GM23338 (cell line): ENCODE measurements around the gene PGLYRP2. TPM values are rescaled to one million over a fixed set of nuclear protein-coding genes. Genes with fewer than 3 reads are reported as not detected.

ENCODE experiments used
- ATAC-seq: fragments of 200-7000 bp; cut with Tn5 transposase; 3 replicates; pipeline ENCODE4 v1.9.1; 2020
- DNase-seq: peaks from one replicate; pipeline ENCODE4 v3.0.0-alpha.2; 2015; ENCODE audit warnings: low spot score
- H2AFZ ChIP-seq: fragments of 200-600 bp; sonication (generic); 2 replicates; pipeline ENCODE4 v1.8.0; 2016; ENCODE audit warnings: antibody characterized with exemption, mild to moderate bottlenecking, moderate library complexity
- H3F3A ChIP-seq: fragments of 200-600 bp; sonication (generic); replicated peaks from 2 replicates; pipeline ENCODE4 v1.8.0; 2017; ENCODE audit warnings: antibody characterized with exemption, mixed run types, low read depth
- H3K27ac ChIP-seq: fragments of 200-600 bp; sonication (generic); 2 replicates; pipeline ENCODE4 v1.6.1; 2016; ENCODE audit warnings: low read depth
- H3K27me3 ChIP-seq: fragments of 200-600 bp; sonication (generic); 2 replicates; pipeline ENCODE4 v1.8.0; 2016; ENCODE audit warnings: mild to moderate bottlenecking, mixed run types, moderate library complexity; ENCODE audit not compliant: insufficient read depth
- H3K36me3 ChIP-seq: fragments of 200-600 bp; sonication (generic); 2 replicates; pipeline ENCODE4 v1.8.0; 2016; ENCODE audit warnings: mild to moderate bottlenecking; ENCODE audit not compliant: insufficient read depth
- H3K4me1 ChIP-seq: fragments of 200-600 bp; sonication (generic); 2 replicates; pipeline ENCODE4 v1.8.0; 2016; ENCODE audit warnings: mild to moderate bottlenecking, moderate library complexity; ENCODE audit not compliant: insufficient read depth
- H3K4me2 ChIP-seq: fragments of 200-600 bp; sonication (generic); 2 replicates; pipeline ENCODE4 v1.7.1; 2017; ENCODE audit warnings: mixed run types
- H3K4me3 ChIP-seq: fragments of 200-600 bp; sonication (generic); 2 replicates; pipeline ENCODE4 v1.6.1; 2016; ENCODE audit warnings: mixed run types
- H3K79me2 ChIP-seq: fragments of 200-600 bp; sonication (generic); replicated peaks from 2 replicates; pipeline ENCODE4 v1.8.0; 2017; ENCODE audit warnings: mild to moderate bottlenecking; ENCODE audit not compliant: insufficient read depth
- H3K9me2 ChIP-seq: fragments of 200-600 bp; sonication (generic); 2 replicates; pipeline ENCODE4 v1.8.0; 2017; ENCODE audit not compliant: insufficient read depth
- H4K20me1 ChIP-seq: fragments of 200-600 bp; sonication (generic); replicated peaks from 2 replicates; pipeline ENCODE4 v1.8.0; 2017; ENCODE audit warnings: mild to moderate bottlenecking; ENCODE audit not compliant: insufficient read depth
- H3K27ac Mint-ChIP-seq: 2 replicates; pipeline ENCODE4 v1.8.0; 2020; ENCODE audit warnings: inconsistent platforms, mild to moderate bottlenecking, moderate library complexity, mixed read lengths
- H3K27me3 Mint-ChIP-seq: 3 replicates; pipeline ENCODE4 v1.8.0; 2022; ENCODE audit warnings: low read depth, mild to moderate bottlenecking, moderate library complexity, mixed read lengths, inconsistent platforms; ENCODE audit not compliant: insufficient read depth, poor library complexity
- H3K36me3 Mint-ChIP-seq: 3 replicates; pipeline ENCODE4 v1.8.0; 2021; ENCODE audit warnings: low read depth, mild to moderate bottlenecking, inconsistent platforms, moderate library complexity, mixed read lengths
- H3K4me1 Mint-ChIP-seq: 3 replicates; pipeline ENCODE4 v1.8.0; 2020; ENCODE audit warnings: mild to moderate bottlenecking, inconsistent platforms, mixed read lengths
- H3K4me3 Mint-ChIP-seq: 3 replicates; pipeline ENCODE4 v1.8.0; 2021; ENCODE audit warnings: moderate library complexity, mild to moderate bottlenecking, inconsistent platforms, mixed read lengths
- H3K9me3 Mint-ChIP-seq: 3 replicates; pipeline ENCODE4 v1.8.0; 2020; ENCODE audit warnings: moderate library complexity, mild to moderate bottlenecking, inconsistent platforms, mixed read lengths
- CTCF ChIP-seq, 2 experiments: fragments of 200-600 bp in 1 of 2; sonication (generic) in 1 of 2; conservative IDR thresholded peaks; 2 replicates each; pipeline versions ENCODE4 v1.5.1 to v1.6.1; 2016 to 2017; ENCODE audit warnings: antibody characterized with exemption in 2 of 2, low read depth in 2 of 2, mild to moderate bottlenecking in 2 of 2, moderate library complexity in 1 of 2
- ZNF462 ChIP-seq: fragments of 250-450 bp; sonication (Bioruptor Pico); IDR thresholded peaks from 2 replicates; pipeline ENCODE4 v1.5.0; 2020; ENCODE audit warnings: mild to moderate bottlenecking, moderate library complexity
- polyA plus RNA-seq: library from polyadenylated mRNA; unstranded; fragments of >200 nt; fragmentation: Nextera tagmentation; extraction: Ambion mirVana; gene quantifications from 2 replicates; pipeline ENCODE4 v1.2.1, GENCODE V29; 2016
- total RNA-seq: library from RNA; depleted of rRNA; stranded (reverse); fragments of >200 nt; shearing (Covaris generic); gene quantifications from 2 replicates; pipeline ENCODE4 v1.2.3, GENCODE V29; 2014

PGLYRP2 gene
- total and polyA plus RNA-seq, 2 experiments from 2014 or later = not detected

- Histone ChIP-seq H4K20me1 (no peaks in the 10 kb centered on the region), H2AFZ (no peak overlapping the region), H3K4me2 (no peak overlapping the region), H3K27me3 (peaks cover 62% of the 10 kb centered on the region), H3K36me3 (no peaks in the 10 kb centered on the region), H3K27ac (no peak overlapping the region), H3K79me2 (no peaks in the 10 kb centered on the region), H3K4me3 (no peak overlapping the region), H3F3A (0 out of 2 replicates have a peak, but pooled peaks cover 13% of the 10 kb centered on the region), H3K9me2 (peaks cover 8% of the 10 kb centered on the region; the same call in 1 of the 2 replicates), H3K4me1 (peaks cover 15% of the 10 kb centered on the region)
- H3K27ac Mint-ChIP-seq = no peak overlapping the region
- H3K4me3 Mint-ChIP-seq = peak overlapping the region; percentile 51; the same call in 2 of the 3 replicates
- H3K27me3 Mint-ChIP-seq = peaks cover 53% of the 10 kb centered on the region
- no peak for TF ChIP-seq ZNF462 (CRISPR knock-in tag)
- peak; percentile 36 to 41 for TF ChIP-seq CTCF (conservative IDR thresholded peaks at IDR 0.05; ENCODE audit: low read depth in 2 of 2)
- peaks cover 4% of the 10 kb centered on the region; the same call in 2 of the 3 replicates for H3K9me3 Mint-ChIP-seq
- H3K4me1 Mint-ChIP-seq = peaks cover 13% of the 10 kb centered on the region; the same call in 1 of the 3 replicates
- ATAC-seq = no peak
- H3K36me3 Mint-ChIP-seq = no peaks in the 10 kb centered on the region; the same call in 2 of the 3 replicates
- DNase-seq = no peak
Measured at GRCh38 chr19:15453906-15454860, 25.1 kb downstream of the PGLYRP2 start.
